ENCODE results near the gene GRB10. TPM values are rescaled to one million over a fixed set of nuclear protein-coding genes. Genes with fewer than 3 reads are reported as not detected.

The GRB10 gene
- total and polyA plus RNA-seq, 4 donors, result 10.7 to 53.1 (median 17.5) TPM

DNA sequence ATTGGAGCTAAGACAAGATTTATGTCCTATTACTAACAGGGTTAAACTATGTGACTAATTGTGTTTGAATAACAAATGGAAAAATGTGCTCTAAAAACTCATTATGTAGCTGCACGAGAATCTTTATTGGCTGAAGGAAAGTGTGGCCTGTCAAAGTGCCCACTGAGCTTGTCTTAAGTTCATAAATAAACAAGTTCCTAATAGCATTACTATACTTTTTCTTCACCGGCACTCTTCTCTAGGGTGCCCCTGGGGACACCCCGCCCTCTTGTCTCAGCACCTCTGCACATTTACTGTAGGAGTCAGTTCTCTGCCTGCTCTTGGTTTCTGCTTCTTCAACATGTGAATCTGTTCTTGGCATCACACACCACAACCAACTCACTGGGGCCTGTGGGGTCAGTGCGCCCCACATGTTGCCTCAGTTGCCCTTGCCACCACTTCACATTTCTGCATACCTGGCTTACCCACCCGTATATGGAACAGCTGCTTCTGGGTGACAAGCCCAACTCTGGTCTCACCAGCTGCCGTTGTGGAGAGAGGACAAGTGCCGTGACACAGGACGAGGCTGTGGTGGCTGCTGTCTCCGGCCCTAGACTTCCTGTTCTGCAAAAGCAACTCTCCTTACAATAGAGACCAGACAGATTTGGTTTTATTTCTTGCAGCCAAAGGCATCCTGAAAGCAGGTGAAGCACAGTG is 121.2 kb downstream of the GRB10 start:
- H3K4me1 ChIP-seq (ENCODE audit: control insufficient read depth in 4 of 4, insufficient read depth in 4 of 4, low read length in 3 of 4), result peaks cover 20 to 65% (median 39%) of the 10 kb centered on the region in 4 donors
- TF ChIP-seq MAX (IDR thresholded peaks at IDR 0.05) (no peak), GABPA (IDR thresholded peaks at IDR 0.05 in 1 of 2, conservative IDR thresholded peaks at IDR 0.05 in 1 of 2) (no peak), RXRA (IDR thresholded peaks at IDR 0.05) (no peak), TAF1 (conservative IDR thresholded peaks at IDR 0.05) (no peak), NR2F2 (IDR thresholded peaks at IDR 0.05) (no peak), SP1 (IDR thresholded peaks at IDR 0.05) (no peak), ZBTB33 (IDR thresholded peaks at IDR 0.05) (no peak), YY1 (IDR thresholded peaks at IDR 0.05) (no peak), RAD21 (IDR thresholded peaks at IDR 0.05) (no peak), REST (IDR thresholded peaks at IDR 0.05) (no peak), FOXA2 (IDR thresholded peaks at IDR 0.05) (no peak), FOXA1 (IDR thresholded peaks at IDR 0.05) (no peak), HNF4G (IDR thresholded peaks at IDR 0.05) (no peak), HNF4A (conservative IDR thresholded peaks at IDR 0.05) (no peak), JUND (IDR thresholded peaks at IDR 0.05) (no peak)
- TF ChIP-seq, protein P1, sequence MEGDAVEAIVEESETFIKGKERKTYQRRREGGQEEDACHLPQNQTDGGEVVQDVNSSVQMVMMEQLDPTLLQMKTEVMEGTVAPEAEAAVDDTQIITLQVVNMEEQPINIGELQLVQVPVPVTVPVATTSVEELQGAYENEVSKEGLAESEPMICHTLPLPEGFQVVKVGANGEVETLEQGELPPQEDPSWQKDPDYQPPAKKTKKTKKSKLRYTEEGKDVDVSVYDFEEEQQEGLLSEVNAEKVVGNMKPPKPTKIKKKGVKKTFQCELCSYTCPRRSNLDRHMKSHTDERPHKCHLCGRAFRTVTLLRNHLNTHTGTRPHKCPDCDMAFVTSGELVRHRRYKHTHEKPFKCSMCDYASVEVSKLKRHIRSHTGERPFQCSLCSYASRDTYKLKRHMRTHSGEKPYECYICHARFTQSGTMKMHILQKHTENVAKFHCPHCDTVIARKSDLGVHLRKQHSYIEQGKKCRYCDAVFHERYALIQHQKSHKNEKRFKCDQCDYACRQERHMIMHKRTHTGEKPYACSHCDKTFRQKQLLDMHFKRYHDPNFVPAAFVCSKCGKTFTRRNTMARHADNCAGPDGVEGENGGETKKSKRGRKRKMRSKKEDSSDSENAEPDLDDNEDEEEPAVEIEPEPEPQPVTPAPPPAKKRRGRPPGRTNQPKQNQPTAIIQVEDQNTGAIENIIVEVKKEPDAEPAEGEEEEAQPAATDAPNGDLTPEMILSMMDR (IDR thresholded peaks at IDR 0.05; ENCODE audit: low read depth, low read length, missing input control), result no peak
- TF ChIP-seq, protein P2, sequence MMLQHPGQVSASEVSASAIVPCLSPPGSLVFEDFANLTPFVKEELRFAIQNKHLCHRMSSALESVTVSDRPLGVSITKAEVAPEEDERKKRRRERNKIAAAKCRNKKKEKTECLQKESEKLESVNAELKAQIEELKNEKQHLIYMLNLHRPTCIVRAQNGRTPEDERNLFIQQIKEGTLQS (IDR thresholded peaks at IDR 0.05), result no peak
- H3K27me3 ChIP-seq (ENCODE audit: control insufficient read depth in 4 of 4, insufficient read depth in 4 of 4, low read length in 3 of 4), result no peaks in the 10 kb centered on the region
- no peak overlapping the region for H3K27ac ChIP-seq (ENCODE audit: low read depth in 1 of 2, low read length in 2 of 2)
- 78% methylated on average over 9 of the region's 9 CpGs for WGBS
- no peaks in the 10 kb centered on the region for H3K9me3 ChIP-seq (ENCODE audit: control insufficient read depth in 4 of 4, low read length in 3 of 4)
- DNase-seq (ENCODE audit: low spot score), result no peak
- no peak overlapping the region for H3K4me3 ChIP-seq (ENCODE audit: low read depth in 1 of 3, low read length in 3 of 3)
- H3K36me3 ChIP-seq (ENCODE audit: control insufficient read depth in 4 of 4, insufficient read depth in 3 of 4, low read depth in 1 of 4, low read length in 3 of 4), result peaks cover 0 to 15% (median 3%) of the 10 kb centered on the region in 4 donors
- no peak overlapping the region for H3K9ac ChIP-seq (ENCODE audit: low read depth in 1 of 2, low read length in 2 of 2)
